ENCODE data around the gene OSBPL6.

DNA sequence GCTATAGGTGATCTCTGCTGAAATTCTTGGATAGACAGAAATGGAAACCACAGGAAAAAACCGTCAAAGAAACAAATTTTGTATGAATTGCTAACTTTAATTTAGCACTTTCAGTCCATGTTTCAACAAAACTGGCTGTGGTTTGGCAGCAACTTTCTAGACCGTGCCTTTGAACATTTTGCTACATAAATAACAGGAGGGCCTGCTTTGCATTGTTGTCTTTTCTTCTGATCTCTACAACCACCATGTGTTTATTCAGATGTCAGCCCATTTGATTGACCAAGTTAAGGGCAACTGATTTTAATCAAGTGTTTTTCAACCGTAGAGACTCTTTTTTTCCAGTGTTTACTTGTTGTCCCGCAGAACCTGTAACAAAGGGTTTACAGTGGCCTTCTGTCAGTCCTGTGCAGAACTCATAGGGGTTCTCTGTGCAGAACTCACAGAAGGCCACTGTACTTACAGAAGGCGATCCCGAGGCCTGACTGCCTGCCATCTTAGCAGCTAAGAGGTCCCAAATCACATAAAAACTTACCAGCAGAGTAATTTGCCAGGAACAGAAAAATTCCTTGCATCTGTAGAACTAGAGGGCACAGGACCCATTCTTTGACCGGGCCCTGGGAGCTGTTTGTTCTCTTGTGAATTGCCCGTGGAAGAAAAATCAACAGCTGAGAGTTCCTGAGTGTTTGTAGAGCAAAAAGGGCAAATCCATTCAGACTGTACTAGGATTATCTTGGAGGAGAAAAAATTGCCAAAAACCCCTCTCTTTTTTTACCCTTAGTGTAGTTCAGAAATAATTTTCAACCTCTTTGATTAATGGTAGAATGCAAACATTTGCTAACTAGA, 136.1 kb downstream of the OSBPL6 start:
- TF ChIP-seq, protein P1, sequence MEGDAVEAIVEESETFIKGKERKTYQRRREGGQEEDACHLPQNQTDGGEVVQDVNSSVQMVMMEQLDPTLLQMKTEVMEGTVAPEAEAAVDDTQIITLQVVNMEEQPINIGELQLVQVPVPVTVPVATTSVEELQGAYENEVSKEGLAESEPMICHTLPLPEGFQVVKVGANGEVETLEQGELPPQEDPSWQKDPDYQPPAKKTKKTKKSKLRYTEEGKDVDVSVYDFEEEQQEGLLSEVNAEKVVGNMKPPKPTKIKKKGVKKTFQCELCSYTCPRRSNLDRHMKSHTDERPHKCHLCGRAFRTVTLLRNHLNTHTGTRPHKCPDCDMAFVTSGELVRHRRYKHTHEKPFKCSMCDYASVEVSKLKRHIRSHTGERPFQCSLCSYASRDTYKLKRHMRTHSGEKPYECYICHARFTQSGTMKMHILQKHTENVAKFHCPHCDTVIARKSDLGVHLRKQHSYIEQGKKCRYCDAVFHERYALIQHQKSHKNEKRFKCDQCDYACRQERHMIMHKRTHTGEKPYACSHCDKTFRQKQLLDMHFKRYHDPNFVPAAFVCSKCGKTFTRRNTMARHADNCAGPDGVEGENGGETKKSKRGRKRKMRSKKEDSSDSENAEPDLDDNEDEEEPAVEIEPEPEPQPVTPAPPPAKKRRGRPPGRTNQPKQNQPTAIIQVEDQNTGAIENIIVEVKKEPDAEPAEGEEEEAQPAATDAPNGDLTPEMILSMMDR (IDR thresholded peaks at IDR 0.05 in 2 of 3, conservative IDR thresholded peaks at IDR 0.05 in 1 of 3; ENCODE audit: control insufficient read depth in 2 of 3, extremely low read depth in 1 of 3, insufficient read depth in 1 of 3, low read depth in 3 of 3, low read length in 3 of 3): no peak
- TF ChIP-seq, protein P2, sequence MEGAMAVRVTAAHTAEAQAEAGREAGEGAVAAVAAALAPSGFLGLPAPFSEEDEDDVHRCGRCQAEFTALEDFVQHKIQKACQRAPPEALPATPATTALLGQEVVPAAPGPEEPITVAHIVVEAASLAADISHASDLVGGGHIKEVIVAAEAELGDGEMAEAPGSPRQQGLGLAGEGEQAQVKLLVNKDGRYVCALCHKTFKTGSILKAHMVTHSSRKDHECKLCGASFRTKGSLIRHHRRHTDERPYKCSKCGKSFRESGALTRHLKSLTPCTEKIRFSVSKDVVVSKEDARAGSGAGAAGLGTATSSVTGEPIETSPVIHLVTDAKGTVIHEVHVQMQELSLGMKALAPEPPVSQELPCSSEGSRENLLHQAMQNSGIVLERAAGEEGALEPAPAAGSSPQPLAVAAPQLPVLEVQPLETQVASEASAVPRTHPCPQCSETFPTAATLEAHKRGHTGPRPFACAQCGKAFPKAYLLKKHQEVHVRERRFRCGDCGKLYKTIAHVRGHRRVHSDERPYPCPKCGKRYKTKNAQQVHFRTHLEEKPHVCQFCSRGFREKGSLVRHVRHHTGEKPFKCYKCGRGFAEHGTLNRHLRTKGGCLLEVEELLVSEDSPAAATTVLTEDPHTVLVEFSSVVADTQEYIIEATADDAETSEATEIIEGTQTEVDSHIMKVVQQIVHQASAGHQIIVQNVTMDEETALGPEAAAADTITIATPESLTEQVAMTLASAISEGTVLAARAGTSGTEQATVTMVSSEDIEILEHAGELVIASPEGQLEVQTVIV (IDR thresholded peaks at IDR 0.05; ENCODE audit: borderline replicate concordance, partially characterized antibody): no peak
- no peak for TF ChIP-seq TAF1 (IDR thresholded peaks at IDR 0.05; ENCODE audit: borderline replicate concordance, low read depth, low read length)
- TF ChIP-seq POLR2A (IDR thresholded peaks at IDR 0.05; ENCODE audit: low read depth, low read length): no peak
- TF ChIP-seq CEBPB (IDR thresholded peaks at IDR 0.05; ENCODE audit: borderline replicate concordance in 1 of 2, low read depth in 2 of 2, low read length in 2 of 2): no peak
- no peak for TF ChIP-seq EP300 (IDR thresholded peaks at IDR 0.05; ENCODE audit: borderline replicate concordance in 1 of 2, control insufficient read depth in 1 of 2, low read depth in 2 of 2, low read length in 2 of 2)
- no peak for TF ChIP-seq NFYB (IDR thresholded peaks at IDR 0.05; ENCODE audit: insufficient read depth, low read depth, low read length)
- no peak for TF ChIP-seq ESRRA (IDR thresholded peaks at IDR 0.05; ENCODE audit: low read length)
- TF ChIP-seq, protein P3, sequence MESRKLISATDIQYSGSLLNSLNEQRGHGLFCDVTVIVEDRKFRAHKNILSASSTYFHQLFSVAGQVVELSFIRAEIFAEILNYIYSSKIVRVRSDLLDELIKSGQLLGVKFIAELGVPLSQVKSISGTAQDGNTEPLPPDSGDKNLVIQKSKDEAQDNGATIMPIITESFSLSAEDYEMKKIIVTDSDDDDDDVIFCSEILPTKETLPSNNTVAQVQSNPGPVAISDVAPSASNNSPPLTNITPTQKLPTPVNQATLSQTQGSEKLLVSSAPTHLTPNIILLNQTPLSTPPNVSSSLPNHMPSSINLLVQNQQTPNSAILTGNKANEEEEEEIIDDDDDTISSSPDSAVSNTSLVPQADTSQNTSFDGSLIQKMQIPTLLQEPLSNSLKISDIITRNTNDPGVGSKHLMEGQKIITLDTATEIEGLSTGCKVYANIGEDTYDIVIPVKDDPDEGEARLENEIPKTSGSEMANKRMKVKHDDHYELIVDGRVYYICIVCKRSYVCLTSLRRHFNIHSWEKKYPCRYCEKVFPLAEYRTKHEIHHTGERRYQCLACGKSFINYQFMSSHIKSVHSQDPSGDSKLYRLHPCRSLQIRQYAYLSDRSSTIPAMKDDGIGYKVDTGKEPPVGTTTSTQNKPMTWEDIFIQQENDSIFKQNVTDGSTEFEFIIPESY (IDR thresholded peaks at IDR 0.05): no peak
- no peak for TF ChIP-seq SP1 (IDR thresholded peaks at IDR 0.05; ENCODE audit: low read depth, low read length)
